PFSK-1 (cell line): Measurements from ENCODE around the gene THG1L.

ENCODE experiments used
- FOXP2 ChIP-seq: optimal IDR thresholded peaks from 2 replicates; pipeline ENCODE3; 2011; ENCODE audit warnings: borderline replicate concordance, control low read depth, inconsistent platforms; ENCODE audit not compliant: insufficient read depth; ENCODE audit errors: extremely low read length, extremely low read depth
- POLR2AphosphoS5 ChIP-seq: IDR thresholded peaks from 2 replicates; pipeline ENCODE4 v1.6.1; 2012; ENCODE audit warnings: low read depth, mild to moderate bottlenecking, control low read depth, low read length, moderate library complexity
- REST ChIP-seq, 2 experiments: IDR thresholded peaks; 2 replicates each; pipeline versions ENCODE4 v1.6.1 to v1.8.0; 2011 to 2012; ENCODE audit warnings: low read depth in 2 of 2, low read length in 2 of 2, control low read depth in 1 of 2, inconsistent platforms in 1 of 2, mild to moderate bottlenecking in 1 of 2, moderate library complexity in 1 of 2; ENCODE audit not compliant: insufficient read depth in 1 of 2
- SIN3A ChIP-seq: IDR thresholded peaks from 2 replicates; pipeline ENCODE4 v1.6.1; 2012; ENCODE audit warnings: mild to moderate bottlenecking, low read length, moderate library complexity, borderline replicate concordance; ENCODE audit not compliant: insufficient read depth
- TAF1 ChIP-seq: IDR thresholded peaks from 2 replicates; pipeline ENCODE4 v1.6.1; 2012; ENCODE audit warnings: low read length, control low read depth, borderline replicate concordance; ENCODE audit not compliant: insufficient read depth

The THG1L gene

GRCh38 chr5:157756122-157756521, 24.9 kb downstream of the THG1L start:
- TF ChIP-seq SIN3A (no peak), REST (IDR thresholded peaks at IDR 0.05; ENCODE audit: insufficient read depth in 1 of 2, low read depth in 2 of 2, low read length in 2 of 2) (no peak), POLR2AphosphoS5 (no peak), FOXP2 (no peak), TAF1 (no peak)

- TF ChIP-seq REST (IDR thresholded peaks at IDR 0.05; ENCODE audit: insufficient read depth in 1 of 2, low read depth in 2 of 2, low read length in 2 of 2) (no peak), POLR2AphosphoS5 (no peak), SIN3A (no peak), FOXP2 (no peak), TAF1 (no peak)
Measured at GRCh38 chr5:157758706-157759105, 27.5 kb downstream of the THG1L start.

GRCh38 chr5:157761690-157762621, 30.7 kb downstream of the THG1L start:
- TF ChIP-seq FOXP2 (no peak), SIN3A (no peak), REST (IDR thresholded peaks at IDR 0.05; ENCODE audit: insufficient read depth in 1 of 2, low read depth in 2 of 2, low read length in 2 of 2) (no peak), TAF1 (no peak), POLR2AphosphoS5 (no peak)

GRCh38 chr5:157764531-157764930, 33.3 kb downstream of the THG1L start:
- TF ChIP-seq REST (IDR thresholded peaks at IDR 0.05; ENCODE audit: insufficient read depth in 1 of 2, low read depth in 2 of 2, low read length in 2 of 2), result no peak
- TF ChIP-seq SIN3A, result no peak
- no peak for TF ChIP-seq TAF1
- no peak for TF ChIP-seq POLR2AphosphoS5
- TF ChIP-seq FOXP2, result no peak
